Measurements from ENCODE around the gene SLC4A2.

DNA sequence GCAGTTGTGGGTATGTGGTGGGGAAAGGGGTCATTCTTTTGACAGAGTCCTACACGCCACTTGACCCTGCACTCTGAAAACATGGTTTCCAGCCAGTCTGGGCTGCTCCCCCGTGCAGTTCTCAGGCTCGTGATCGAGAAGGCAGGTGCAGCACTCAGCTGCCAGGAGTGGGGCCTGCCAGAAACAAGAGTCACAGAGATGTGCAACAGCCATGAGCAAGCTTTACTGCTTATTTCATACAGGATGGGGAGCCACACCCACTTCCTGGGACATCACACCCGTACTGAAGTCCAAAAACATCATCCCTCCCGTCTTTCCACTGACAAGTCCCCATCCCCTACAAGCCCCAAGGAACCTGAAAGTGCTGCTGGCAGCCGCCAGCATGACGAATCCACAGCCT lies 44.4 kb upstream of the SLC4A2 start:
- TF ChIP-seq, protein P1, sequence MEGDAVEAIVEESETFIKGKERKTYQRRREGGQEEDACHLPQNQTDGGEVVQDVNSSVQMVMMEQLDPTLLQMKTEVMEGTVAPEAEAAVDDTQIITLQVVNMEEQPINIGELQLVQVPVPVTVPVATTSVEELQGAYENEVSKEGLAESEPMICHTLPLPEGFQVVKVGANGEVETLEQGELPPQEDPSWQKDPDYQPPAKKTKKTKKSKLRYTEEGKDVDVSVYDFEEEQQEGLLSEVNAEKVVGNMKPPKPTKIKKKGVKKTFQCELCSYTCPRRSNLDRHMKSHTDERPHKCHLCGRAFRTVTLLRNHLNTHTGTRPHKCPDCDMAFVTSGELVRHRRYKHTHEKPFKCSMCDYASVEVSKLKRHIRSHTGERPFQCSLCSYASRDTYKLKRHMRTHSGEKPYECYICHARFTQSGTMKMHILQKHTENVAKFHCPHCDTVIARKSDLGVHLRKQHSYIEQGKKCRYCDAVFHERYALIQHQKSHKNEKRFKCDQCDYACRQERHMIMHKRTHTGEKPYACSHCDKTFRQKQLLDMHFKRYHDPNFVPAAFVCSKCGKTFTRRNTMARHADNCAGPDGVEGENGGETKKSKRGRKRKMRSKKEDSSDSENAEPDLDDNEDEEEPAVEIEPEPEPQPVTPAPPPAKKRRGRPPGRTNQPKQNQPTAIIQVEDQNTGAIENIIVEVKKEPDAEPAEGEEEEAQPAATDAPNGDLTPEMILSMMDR (IDR thresholded peaks at IDR 0.05), result no peak
- no peak for TF ChIP-seq POLR2A (IDR thresholded peaks at IDR 0.05)
